ENCODE data around the gene TGM2. TPM values are rescaled to one million over a fixed set of nuclear protein-coding genes. Genes with fewer than 3 reads are reported as not detected.

TGM2 gene
- total RNA-seq, 1 donor from 2014 or later: 0.05 TPM

GRCh38 chr20:38128691-38129090, 36.4 kb downstream of the TGM2 start:
- intact Hi-C loops (cut with micrococcal nuclease): no loop called here
- Mint-ChIP-seq H3K27ac (no peak overlapping the region), H3K36me3 (ENCODE audit: low read depth) (no peaks in the 10 kb centered on the region), H3K9me3 (no peaks in the 10 kb centered on the region), H3K4me3 (no peak overlapping the region), H3K4me1 (peaks cover under 1% of the 10 kb centered on the region), H3K27me3 (no peaks in the 10 kb centered on the region)
- DNase-seq: no peak

- Mint-ChIP-seq H3K27me3 (no peaks in the 10 kb centered on the region), H3K4me3 (no peak overlapping the region), H3K36me3 (ENCODE audit: low read depth) (no peaks in the 10 kb centered on the region), H3K9me3 (no peaks in the 10 kb centered on the region), H3K4me1 (peaks cover 4% of the 10 kb centered on the region), H3K27ac (no peak overlapping the region)
- DNase-seq: no peak
- intact Hi-C loops (cut with micrococcal nuclease): no loop called here
Measured at GRCh38 chr20:38127920-38128528, 37.0 kb downstream of the TGM2 start.

- Mint-ChIP-seq H3K4me1 (peaks cover 8% of the 10 kb centered on the region), H3K4me3 (no peak overlapping the region), H3K27me3 (no peaks in the 10 kb centered on the region), H3K36me3 (ENCODE audit: low read depth) (no peaks in the 10 kb centered on the region), H3K9me3 (no peaks in the 10 kb centered on the region), H3K27ac (no peak overlapping the region)
- intact Hi-C loops (cut with micrococcal nuclease): no loop called here
- DNase-seq: no peak
Measured at GRCh38 chr20:38126932-38127621, 38.0 kb downstream of the TGM2 start.

- peaks cover 8% of the 10 kb centered on the region for H3K4me1 Mint-ChIP-seq
- no peak for DNase-seq
- H3K4me3 Mint-ChIP-seq: no peak overlapping the region
- H3K27me3 Mint-ChIP-seq: no peaks in the 10 kb centered on the region
- intact Hi-C loops (cut with micrococcal nuclease): no loop called here
- H3K27ac Mint-ChIP-seq: no peak overlapping the region
- no peaks in the 10 kb centered on the region for H3K9me3 Mint-ChIP-seq
- no peaks in the 10 kb centered on the region for H3K36me3 Mint-ChIP-seq (ENCODE audit: low read depth)
Measured at GRCh38 chr20:38126146-38126921, 38.7 kb downstream of the TGM2 start.

- no peaks in the 10 kb centered on the region for H3K9me3 Mint-ChIP-seq
- peaks cover 8% of the 10 kb centered on the region for H3K4me1 Mint-ChIP-seq
- H3K27me3 Mint-ChIP-seq: no peaks in the 10 kb centered on the region
- H3K36me3 Mint-ChIP-seq (ENCODE audit: low read depth): no peaks in the 10 kb centered on the region
- intact Hi-C loops (cut with micrococcal nuclease): no loop called here
- no peak for DNase-seq
- no peak overlapping the region for H3K27ac Mint-ChIP-seq
- H3K4me3 Mint-ChIP-seq: no peak overlapping the region
Measured at GRCh38 chr20:38125157-38126056, 39.7 kb downstream of the TGM2 start.

DNA sequence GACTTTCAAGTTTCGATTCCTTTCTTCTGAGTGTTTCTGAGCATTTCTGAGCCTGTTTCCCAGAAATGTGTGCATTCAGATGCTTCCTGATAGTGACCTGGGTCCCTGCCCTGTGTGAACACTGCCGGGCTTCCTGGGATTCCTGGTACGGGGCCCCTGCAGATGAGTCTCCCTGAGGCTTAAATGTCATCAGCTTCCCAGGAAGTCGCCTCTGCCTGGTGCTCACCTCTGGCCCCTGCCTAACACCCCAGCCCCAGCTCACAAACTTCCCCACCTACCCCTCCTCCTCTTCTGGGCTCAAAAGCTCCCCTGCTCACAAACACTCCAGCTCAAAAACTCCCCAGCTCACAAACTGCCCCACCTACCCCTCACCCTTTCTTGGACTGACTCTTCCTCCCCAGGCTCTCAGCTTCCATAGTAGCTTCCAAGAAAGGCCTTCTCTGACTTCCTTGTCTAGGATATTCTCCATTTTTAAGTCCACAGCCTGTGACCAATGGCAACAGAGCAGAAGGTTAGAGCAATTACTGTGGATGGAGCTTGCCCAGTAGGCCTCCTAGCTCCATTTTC, 42.0 kb downstream of the TGM2 start:
- Mint-ChIP-seq H3K36me3 (ENCODE audit: low read depth) (no peaks in the 10 kb centered on the region), H3K4me1 (peaks cover 8% of the 10 kb centered on the region), H3K4me3 (peak overlapping the region; percentile 48), H3K27me3 (peaks cover 8% of the 10 kb centered on the region), H3K27ac (peak overlapping the region; percentile 73), H3K9me3 (no peaks in the 10 kb centered on the region)
- intact Hi-C loops (cut with micrococcal nuclease): no loop called here
- DNase-seq: peak; percentile 68

DNA sequence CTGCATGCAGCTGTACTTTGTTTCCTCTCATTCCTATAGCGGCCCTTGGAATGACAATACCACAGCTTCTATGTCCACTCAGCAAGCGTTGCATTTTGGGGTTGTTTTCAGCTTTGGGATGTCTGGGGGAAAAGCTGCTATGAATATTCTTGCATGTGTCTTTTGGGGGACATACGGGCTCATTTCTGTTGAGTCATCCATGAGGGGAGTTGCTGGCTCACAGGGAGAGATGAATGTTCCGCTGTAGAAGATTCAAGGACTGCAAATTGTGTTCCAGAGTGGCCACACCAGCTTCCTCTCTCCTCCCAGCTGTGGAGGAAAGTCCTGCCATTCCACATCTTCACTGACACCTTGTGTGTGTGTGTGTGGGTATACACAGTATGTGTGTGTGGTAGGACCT, 43.3 kb downstream of the TGM2 start:
- Mint-ChIP-seq H3K9me3 (no peaks in the 10 kb centered on the region), H3K27me3 (peaks cover 21% of the 10 kb centered on the region), H3K4me3 (no peak overlapping the region), H3K4me1 (peaks cover 8% of the 10 kb centered on the region), H3K27ac (no peak overlapping the region), H3K36me3 (ENCODE audit: low read depth) (no peaks in the 10 kb centered on the region)
- DNase-seq: no peak
- intact Hi-C loops (cut with micrococcal nuclease): no loop called here

- no peak for DNase-seq
- intact Hi-C loops (cut with micrococcal nuclease): no loop called here
- Mint-ChIP-seq H3K4me3 (no peak overlapping the region), H3K27me3 (peaks cover 26% of the 10 kb centered on the region), H3K9me3 (no peaks in the 10 kb centered on the region), H3K27ac (no peak overlapping the region), H3K36me3 (ENCODE audit: low read depth) (no peaks in the 10 kb centered on the region), H3K4me1 (peaks cover 8% of the 10 kb centered on the region)
Measured at GRCh38 chr20:38120625-38120988, 44.5 kb downstream of the TGM2 start.

DNA sequence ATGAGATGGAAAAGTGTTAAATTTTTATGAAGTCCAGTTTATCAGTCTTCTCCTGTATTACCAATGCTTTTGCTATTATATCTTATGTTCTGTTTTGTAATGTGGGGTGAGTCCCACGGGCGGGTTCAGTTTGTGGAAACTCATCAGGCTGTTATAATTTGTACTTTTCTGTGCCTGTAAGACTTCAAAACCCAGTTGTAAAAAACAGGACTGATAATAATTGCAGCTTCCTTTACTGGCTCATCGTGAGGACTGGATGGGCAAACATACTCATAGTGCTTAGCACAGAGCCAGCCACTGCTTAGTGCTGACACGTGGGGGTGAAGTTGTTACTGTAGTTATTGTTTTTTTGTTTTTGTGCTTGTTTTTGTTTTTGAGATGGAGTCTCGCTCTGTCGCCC, 45.6 kb downstream of the TGM2 start:
- H3K27me3 Mint-ChIP-seq: peaks cover 29% of the 10 kb centered on the region
- H3K27ac Mint-ChIP-seq: no peak overlapping the region
- no peaks in the 10 kb centered on the region for H3K36me3 Mint-ChIP-seq (ENCODE audit: low read depth)
- H3K4me3 Mint-ChIP-seq: no peak overlapping the region
- H3K9me3 Mint-ChIP-seq: no peaks in the 10 kb centered on the region
- peaks cover 8% of the 10 kb centered on the region for H3K4me1 Mint-ChIP-seq
- no peak for DNase-seq
- intact Hi-C loops (cut with micrococcal nuclease): no loop called here

- Mint-ChIP-seq H3K27me3 (peaks cover 29% of the 10 kb centered on the region), H3K9me3 (no peaks in the 10 kb centered on the region), H3K4me3 (no peak overlapping the region), H3K27ac (no peak overlapping the region), H3K4me1 (peaks cover 6% of the 10 kb centered on the region), H3K36me3 (ENCODE audit: low read depth) (no peaks in the 10 kb centered on the region)
- intact Hi-C loops (cut with micrococcal nuclease): no loop called here
- DNase-seq: no peak
Measured at GRCh38 chr20:38117635-38118034, 47.4 kb downstream of the TGM2 start.

- no peaks in the 10 kb centered on the region for H3K36me3 Mint-ChIP-seq (ENCODE audit: low read depth)
- no peaks in the 10 kb centered on the region for H3K9me3 Mint-ChIP-seq
- H3K4me3 Mint-ChIP-seq: no peak overlapping the region
- peaks cover 29% of the 10 kb centered on the region for H3K27me3 Mint-ChIP-seq
- H3K4me1 Mint-ChIP-seq: peaks cover 4% of the 10 kb centered on the region
- intact Hi-C loops (cut with micrococcal nuclease): no loop called here
- no peak overlapping the region for H3K27ac Mint-ChIP-seq
- no peak for DNase-seq
Measured at GRCh38 chr20:38117205-38117604, 47.9 kb downstream of the TGM2 start.

DNA sequence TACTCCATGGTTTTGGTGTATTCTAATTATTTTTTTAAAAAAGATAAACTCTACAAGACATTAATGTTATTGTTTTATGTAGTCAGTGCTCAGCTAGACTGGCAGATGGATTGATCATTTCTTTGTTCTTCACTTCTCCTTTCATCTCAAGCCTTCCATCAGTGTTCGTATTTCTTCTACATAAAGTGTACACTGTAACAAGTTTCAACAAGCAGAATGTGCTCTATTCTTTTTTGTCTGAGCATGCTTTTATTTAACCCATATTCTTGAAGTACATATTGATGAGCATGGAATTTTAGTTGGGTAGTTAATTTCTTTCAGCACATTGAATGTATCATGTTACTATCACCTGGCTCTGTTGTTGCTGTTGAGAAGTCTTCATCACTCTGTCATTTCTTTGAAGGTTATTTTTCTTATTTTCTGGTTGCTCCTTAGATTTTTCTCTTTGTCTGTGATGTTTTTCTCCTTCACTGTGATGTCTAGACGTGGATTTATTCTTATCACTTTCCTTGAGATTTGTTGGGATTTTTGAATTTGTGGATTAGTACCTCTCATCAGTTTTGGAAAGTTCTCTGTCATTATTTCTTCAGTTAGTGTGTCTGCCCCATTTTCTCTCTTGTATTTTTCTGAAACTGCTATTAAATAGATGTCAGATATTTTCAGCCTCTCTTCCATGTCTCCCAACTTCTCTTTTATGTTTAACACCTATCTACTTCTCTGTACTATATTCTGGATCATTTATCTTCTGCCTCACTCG, 48.5 kb downstream of the TGM2 start:
- H3K27me3 Mint-ChIP-seq: peaks cover 29% of the 10 kb centered on the region
- no peaks in the 10 kb centered on the region for H3K9me3 Mint-ChIP-seq
- intact Hi-C loops (cut with micrococcal nuclease): no loop called here
- H3K4me3 Mint-ChIP-seq: no peak overlapping the region
- H3K4me1 Mint-ChIP-seq: peaks cover 4% of the 10 kb centered on the region
- no peak for DNase-seq
- no peak overlapping the region for H3K27ac Mint-ChIP-seq
- no peaks in the 10 kb centered on the region for H3K36me3 Mint-ChIP-seq (ENCODE audit: low read depth)

DNA sequence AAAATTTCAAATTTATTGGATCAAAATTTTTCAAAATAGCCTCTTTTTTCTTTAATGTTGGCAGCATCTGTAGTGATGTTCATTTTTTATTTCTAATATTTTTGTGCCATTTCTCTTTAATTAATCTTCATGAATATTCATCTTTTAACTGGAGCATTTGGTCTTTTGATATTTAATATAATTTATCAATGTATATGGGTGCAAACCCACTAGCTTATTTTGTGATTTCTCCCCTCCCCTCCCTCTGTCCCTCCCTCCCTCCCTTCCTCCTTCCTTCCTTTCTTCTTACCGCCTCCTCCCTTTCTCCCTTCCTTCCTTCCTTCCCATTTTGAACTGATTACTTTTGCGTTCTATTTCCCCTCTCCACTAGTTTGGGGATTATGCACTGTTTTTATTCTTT, 49.2 kb downstream of the TGM2 start:
- peaks cover 4% of the 10 kb centered on the region for H3K4me1 Mint-ChIP-seq
- peaks cover 29% of the 10 kb centered on the region for H3K27me3 Mint-ChIP-seq
- no peaks in the 10 kb centered on the region for H3K36me3 Mint-ChIP-seq (ENCODE audit: low read depth)
- H3K9me3 Mint-ChIP-seq: no peaks in the 10 kb centered on the region
- H3K27ac Mint-ChIP-seq: no peak overlapping the region
- no peak for DNase-seq
- H3K4me3 Mint-ChIP-seq: no peak overlapping the region
- intact Hi-C loops (cut with micrococcal nuclease): no loop called here
